Measurements from ENCODE around the gene RNF169. TPM values are rescaled to one million over a fixed set of nuclear protein-coding genes. Genes with fewer than 3 reads are reported as not detected.

RNF169 gene
- total RNA-seq, 1 donor from 2014 or later: 7.1 TPM

DNA sequence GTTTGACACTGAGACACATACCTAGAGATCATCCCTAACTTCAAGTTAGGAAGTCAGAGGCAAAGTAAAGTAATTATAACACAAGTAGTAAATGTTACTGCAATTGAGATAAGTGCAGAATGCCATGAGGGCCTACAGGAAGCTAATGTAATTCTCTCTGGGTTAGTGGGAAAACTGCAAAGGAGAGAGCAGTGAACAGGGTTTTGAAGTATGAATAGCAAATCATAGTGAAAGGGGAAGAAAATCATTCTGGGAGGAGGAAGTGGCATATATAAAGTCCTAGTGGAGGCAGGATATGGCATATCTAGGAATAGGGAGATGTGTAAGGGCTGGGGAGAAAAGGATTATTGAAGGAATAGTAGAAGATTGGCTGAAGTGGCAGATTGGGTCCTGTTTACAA, 27.9 kb downstream of the RNF169 start:
- Mint-ChIP-seq H3K9me3 (ENCODE audit: unreplicated experiment) (no peaks in the 10 kb centered on the region), H3K27me3 (ENCODE audit: unreplicated experiment) (peaks cover 2% of the 10 kb centered on the region), H3K4me1 (ENCODE audit: low read depth, unreplicated experiment) (no peaks in the 10 kb centered on the region), H3K27ac (ENCODE audit: unreplicated experiment) (no peak overlapping the region), H3K4me3 (ENCODE audit: unreplicated experiment) (no peak overlapping the region), H3K36me3 (ENCODE audit: unreplicated experiment) (no peaks in the 10 kb centered on the region)
- no peak for DNase-seq
- no peak for TF ChIP-seq CTCF (IDR thresholded peaks at IDR 0.05; ENCODE audit: partially characterized antibody, unreplicated experiment)

- H3K4me1 Mint-ChIP-seq (ENCODE audit: low read depth, unreplicated experiment): no peaks in the 10 kb centered on the region
- H3K27ac Mint-ChIP-seq (ENCODE audit: unreplicated experiment): no peak overlapping the region
- no peaks in the 10 kb centered on the region for H3K9me3 Mint-ChIP-seq (ENCODE audit: unreplicated experiment)
- H3K4me3 Mint-ChIP-seq (ENCODE audit: unreplicated experiment): no peak overlapping the region
- DNase-seq: no peak
- H3K27me3 Mint-ChIP-seq (ENCODE audit: unreplicated experiment): peaks cover 2% of the 10 kb centered on the region
- TF ChIP-seq CTCF (IDR thresholded peaks at IDR 0.05; ENCODE audit: partially characterized antibody, unreplicated experiment): no peak
- H3K36me3 Mint-ChIP-seq (ENCODE audit: unreplicated experiment): no peaks in the 10 kb centered on the region
Observed at GRCh38 chr11:74777038-74777437, 28.4 kb downstream of the RNF169 start.

DNA sequence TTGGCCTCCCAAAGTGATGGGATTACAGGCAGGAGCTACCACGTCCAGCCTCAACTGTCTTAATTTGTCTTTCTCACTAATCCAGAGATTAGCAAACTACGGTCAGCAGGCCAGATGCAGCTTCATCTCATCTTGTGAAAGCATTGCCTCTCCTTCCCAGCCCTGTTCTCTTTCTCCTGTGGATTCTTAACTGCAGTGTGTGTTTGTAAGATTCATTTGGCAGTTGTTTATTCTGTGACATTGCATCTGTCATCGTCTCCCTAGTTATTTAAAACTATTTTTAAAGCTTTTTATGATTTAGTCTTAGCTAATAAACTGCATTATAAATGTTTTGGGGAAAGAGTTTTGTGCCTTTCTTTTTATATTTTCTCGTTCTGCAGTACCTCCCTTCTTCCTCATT, 29.2 kb downstream of the RNF169 start:
- TF ChIP-seq CTCF (IDR thresholded peaks at IDR 0.05; ENCODE audit: partially characterized antibody, unreplicated experiment): no peak
- Mint-ChIP-seq H3K9me3 (ENCODE audit: unreplicated experiment) (no peaks in the 10 kb centered on the region), H3K4me3 (ENCODE audit: unreplicated experiment) (no peak overlapping the region), H3K4me1 (ENCODE audit: low read depth, unreplicated experiment) (no peaks in the 10 kb centered on the region), H3K27ac (ENCODE audit: unreplicated experiment) (no peak overlapping the region), H3K36me3 (ENCODE audit: unreplicated experiment) (no peaks in the 10 kb centered on the region), H3K27me3 (ENCODE audit: unreplicated experiment) (peaks cover 2% of the 10 kb centered on the region)
- no peak for DNase-seq

DNA sequence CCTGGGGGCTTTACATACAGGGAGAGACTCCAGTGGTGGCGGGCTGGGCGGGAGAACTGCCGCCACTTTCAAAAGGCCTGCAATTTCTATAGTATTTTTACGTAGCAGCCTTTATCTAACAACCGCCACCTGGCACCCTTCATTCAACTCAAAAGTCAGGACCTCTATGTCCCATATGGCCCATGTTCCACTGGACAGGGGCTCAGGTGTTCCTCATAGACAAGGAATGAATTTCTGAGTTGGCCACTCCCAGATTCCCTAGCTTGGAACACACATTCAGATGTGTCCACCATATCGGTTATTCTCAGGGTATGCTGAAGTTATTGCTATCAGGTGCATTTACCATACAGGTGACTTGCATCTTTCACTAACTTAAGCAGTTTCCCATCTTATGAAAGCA, 29.9 kb downstream of the RNF169 start:
- DNase-seq: no peak
- H3K4me3 Mint-ChIP-seq (ENCODE audit: unreplicated experiment): no peak overlapping the region
- H3K4me1 Mint-ChIP-seq (ENCODE audit: low read depth, unreplicated experiment): no peaks in the 10 kb centered on the region
- H3K9me3 Mint-ChIP-seq (ENCODE audit: unreplicated experiment): no peaks in the 10 kb centered on the region
- H3K27me3 Mint-ChIP-seq (ENCODE audit: unreplicated experiment): peaks cover 2% of the 10 kb centered on the region
- H3K36me3 Mint-ChIP-seq (ENCODE audit: unreplicated experiment): no peaks in the 10 kb centered on the region
- no peak overlapping the region for H3K27ac Mint-ChIP-seq (ENCODE audit: unreplicated experiment)
- TF ChIP-seq CTCF (IDR thresholded peaks at IDR 0.05; ENCODE audit: partially characterized antibody, unreplicated experiment): no peak

- no peaks in the 10 kb centered on the region for H3K4me1 Mint-ChIP-seq (ENCODE audit: low read depth, unreplicated experiment)
- TF ChIP-seq CTCF (IDR thresholded peaks at IDR 0.05; ENCODE audit: partially characterized antibody, unreplicated experiment): no peak
- H3K27ac Mint-ChIP-seq (ENCODE audit: unreplicated experiment): no peak overlapping the region
- no peaks in the 10 kb centered on the region for H3K9me3 Mint-ChIP-seq (ENCODE audit: unreplicated experiment)
- peaks cover 2% of the 10 kb centered on the region for H3K27me3 Mint-ChIP-seq (ENCODE audit: unreplicated experiment)
- H3K36me3 Mint-ChIP-seq (ENCODE audit: unreplicated experiment): no peaks in the 10 kb centered on the region
- H3K4me3 Mint-ChIP-seq (ENCODE audit: unreplicated experiment): no peak overlapping the region
- DNase-seq: no peak
Observed at GRCh38 chr11:74780248-74781005, 31.8 kb downstream of the RNF169 start.
